Smooth muscle cell (in vitro differentiated cells): ENCODE measurements around the gene DUSP11. TPM values are rescaled to one million over a fixed set of nuclear protein-coding genes. Genes with fewer than 3 reads are reported as not detected.
A peak's percentile ranks its signal among the peaks of the same experiment; 100 is the strongest.
"Not testable (repeated sequence)": the region's sequence is repeated elsewhere in the genome, so short reads cannot be mapped to it uniquely, and the experiment has no call there.

Source experiments
- DNase-seq: peaks from one replicate; lab custom pipeline; 2025; ENCODE audit not compliant: unreplicated experiment; lab: John Stamatoyannopoulos, UW
- H2AFZ ChIP-seq: fragments of 200-600 bp; sonication (generic); 2 replicates; pipeline ENCODE4 v1.6.0; 2016; ENCODE audit warnings: antibody characterized with exemption, low read depth, mild to moderate bottlenecking
- H3F3A ChIP-seq: fragments of 200-600 bp; sonication (generic); 2 replicates; pipeline ENCODE4 v1.6.0; 2017; ENCODE audit warnings: antibody characterized with exemption, low read depth
- H3K27ac ChIP-seq: fragments of 200-600 bp; sonication (generic); 2 replicates; pipeline ENCODE4 v1.5.1; 2016; ENCODE audit warnings: low read depth, mild to moderate bottlenecking
- H3K27me3 ChIP-seq: fragments of 200-600 bp; sonication (generic); 2 replicates; pipeline ENCODE4 v1.6.1; 2016; ENCODE audit warnings: low read depth, mild to moderate bottlenecking
- H3K36me3 ChIP-seq: fragments of 200-600 bp; sonication (generic); 2 replicates; pipeline ENCODE4 v1.5.1; 2016; ENCODE audit warnings: low read depth
- H3K4me1 ChIP-seq: fragments of 200-600 bp; sonication (generic); 2 replicates; pipeline ENCODE4 v1.5.1; 2016; ENCODE audit warnings: low read depth
- H3K4me2 ChIP-seq: fragments of 200-600 bp; sonication (generic); 2 replicates; pipeline ENCODE4 v1.6.0; 2016; ENCODE audit warnings: mild to moderate bottlenecking
- H3K4me3 ChIP-seq: fragments of 200-600 bp; sonication (generic); 2 replicates; pipeline ENCODE4 v1.5.1; 2016; ENCODE audit warnings: mild to moderate bottlenecking
- H3K79me2 ChIP-seq: fragments of 200-600 bp; sonication (generic); 2 replicates; pipeline ENCODE4 v1.6.0; 2016; ENCODE audit warnings: low read depth, mild to moderate bottlenecking
- H3K9ac ChIP-seq: fragments of 200-600 bp; sonication (generic); 2 replicates; pipeline ENCODE4 v1.6.0; 2016; ENCODE audit warnings: low read depth
- H3K9me3 ChIP-seq: fragments of 200-600 bp; sonication (generic); replicated peaks from 2 replicates; pipeline ENCODE4 v1.5.1; 2016; ENCODE audit warnings: low read depth
- H4K20me1 ChIP-seq: fragments of 200-600 bp; sonication (generic); 2 replicates; pipeline ENCODE4 v1.6.0; 2016; ENCODE audit warnings: low read depth
- CTCF ChIP-seq: fragments of 200-600 bp; sonication (generic); IDR thresholded peaks from 2 replicates; pipeline ENCODE4 v1.5.1; 2017; ENCODE audit warnings: borderline replicate concordance, mild to moderate bottlenecking, antibody characterized with exemption; ENCODE audit not compliant: insufficient read depth, poor library complexity, severe bottlenecking
- WGBS: methylation state at CpG from one replicate; pipeline ENCODE4 v1.1.7; 2016; ENCODE audit warnings: low lambda C conversion rate; 5-methylcytosine and 5-hydroxymethylcytosine counted together
- polyA plus RNA-seq: library from polyadenylated mRNA; unstranded; fragments of >200 nt; fragmentation: Nextera tagmentation; extraction: Ambion mirVana; gene quantifications from 2 replicates; pipeline ENCODE4 v1.2.1, GENCODE V29; 2016
- total RNA-seq: library from RNA; depleted of rRNA; stranded (reverse); fragments of >200 nt; gene quantifications from 2 replicates; pipeline ENCODE4 v1.2.3, GENCODE V29; 2014

The DUSP11 gene
- total and polyA plus RNA-seq, 2 experiments from 2014 or later, result 43.7 to 70.3 TPM

DNA sequence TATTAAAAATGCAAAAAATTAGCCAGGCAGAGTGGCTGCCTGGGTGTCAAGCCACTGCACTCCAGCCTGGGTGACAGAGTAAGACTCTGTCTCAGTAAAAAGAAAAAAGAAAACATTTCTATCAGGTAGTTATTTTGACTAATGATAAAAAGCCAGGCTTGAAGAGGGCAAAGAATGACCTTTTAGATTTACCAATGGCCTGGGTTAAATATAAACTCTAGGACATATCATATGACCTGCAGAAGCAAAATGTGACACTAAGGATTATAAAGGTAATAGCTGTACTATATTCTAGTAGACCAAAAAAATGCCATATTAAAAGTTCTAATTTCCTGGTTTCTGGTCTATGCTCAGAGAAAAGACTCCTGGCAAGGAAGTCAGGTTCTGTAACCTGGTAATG lies 32.7 kb upstream of the DUSP11 start:
- no peak overlapping the region for H2AFZ ChIP-seq
- no peaks in the 10 kb centered on the region for H3K9me3 ChIP-seq
- H3K4me1 ChIP-seq, result no peaks in the 10 kb centered on the region
- no peak overlapping the region for H3K4me3 ChIP-seq
- H3F3A ChIP-seq, result no peaks in the 10 kb centered on the region
- DNase-seq, result no peak
- H3K27me3 ChIP-seq, result peaks cover 48% of the 10 kb centered on the region
- no peaks in the 10 kb centered on the region for H4K20me1 ChIP-seq
- TF ChIP-seq CTCF, result no peak
- H3K27ac ChIP-seq, result no peak overlapping the region
- H3K9ac ChIP-seq, result no peak overlapping the region
- H3K4me2 ChIP-seq, result no peak overlapping the region
- no peaks in the 10 kb centered on the region for H3K36me3 ChIP-seq
- no peaks in the 10 kb centered on the region for H3K79me2 ChIP-seq

DNA sequence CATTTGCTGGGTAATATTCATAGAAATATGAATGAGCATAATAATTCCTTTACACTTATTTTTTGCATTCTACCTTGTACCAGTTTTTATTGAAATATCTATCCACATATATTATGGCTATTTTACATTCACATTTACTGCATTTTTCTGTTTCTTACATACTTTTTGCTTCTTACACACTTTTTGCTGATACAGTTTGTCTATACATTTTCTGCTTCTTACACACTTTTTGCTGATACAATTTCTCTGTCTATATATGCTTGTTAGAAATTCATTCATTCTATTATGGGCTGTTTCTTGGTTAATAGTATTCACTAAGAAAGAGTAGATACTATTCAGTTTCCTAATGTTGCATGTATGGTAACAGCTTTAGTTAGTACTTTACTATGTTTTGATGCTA lies 32.0 kb upstream of the DUSP11 start:
- H3K27ac ChIP-seq, result no peak overlapping the region
- no peaks in the 10 kb centered on the region for H4K20me1 ChIP-seq
- H3K9ac ChIP-seq, result no peak overlapping the region
- H3K36me3 ChIP-seq, result no peaks in the 10 kb centered on the region
- H3K4me2 ChIP-seq, result no peak overlapping the region
- no peaks in the 10 kb centered on the region for H3K4me1 ChIP-seq
- peaks cover 48% of the 10 kb centered on the region for H3K27me3 ChIP-seq
- DNase-seq, result no peak
- H2AFZ ChIP-seq, result no peak overlapping the region
- H3K4me3 ChIP-seq, result no peak overlapping the region
- no peaks in the 10 kb centered on the region for H3K9me3 ChIP-seq
- H3F3A ChIP-seq, result no peaks in the 10 kb centered on the region
- no peak for TF ChIP-seq CTCF
- H3K79me2 ChIP-seq, result no peaks in the 10 kb centered on the region

GRCh38 chr2:73783883-73784282 lies 4.0 kb upstream of the DUSP11 start, which contains the start of gene C2orf78:
Gene C2orf78 (plus strand): TSS chr2:73784183. CDS start chr2:73784310, 127 bp downstream.
- not testable (repeated sequence) for H3K36me3 ChIP-seq, H3F3A ChIP-seq, H3K79me2 ChIP-seq, H4K20me1 ChIP-seq, H3K27ac ChIP-seq, H3K4me2 ChIP-seq, H3K4me1 ChIP-seq, DNase-seq, H3K27me3 ChIP-seq, H3K9ac ChIP-seq, H2AFZ ChIP-seq, H3K4me3 ChIP-seq, H3K9me3 ChIP-seq
- 79% methylated on average over 3 of the region's 3 CpGs for WGBS

DNA sequence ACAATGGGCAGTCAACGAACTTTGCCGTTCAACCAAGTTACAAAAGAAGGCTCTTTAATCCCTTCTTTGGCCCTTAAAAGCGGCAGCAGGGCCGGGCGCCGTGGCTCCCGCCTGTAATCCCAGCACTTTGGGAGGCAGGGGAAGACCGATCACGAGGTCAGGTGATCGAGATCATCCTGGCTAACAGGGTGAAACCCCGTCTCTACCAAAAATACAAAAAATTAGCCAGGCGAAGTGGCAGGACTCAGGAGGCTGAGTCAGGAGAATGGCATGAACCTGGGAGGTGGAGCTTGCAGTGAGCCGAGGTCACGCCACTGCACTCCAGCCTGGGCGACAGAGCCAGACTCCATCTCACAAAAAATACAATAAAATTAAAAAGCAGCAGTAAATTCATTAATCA lies 3.5 kb upstream of the DUSP11 start:
- H4K20me1 ChIP-seq, H3K36me3 ChIP-seq, H3K4me1 ChIP-seq, H3K4me2 ChIP-seq, H3K27me3 ChIP-seq, H3K9ac ChIP-seq, H3K4me3 ChIP-seq, H3K27ac ChIP-seq, H2AFZ ChIP-seq, DNase-seq, H3F3A ChIP-seq, H3K9me3 ChIP-seq: not testable (repeated sequence)
- H3K79me2 ChIP-seq, result peaks cover 15% of the 10 kb centered on the region
- WGBS, result 77% methylated on average over 15 of the region's 15 CpGs

DNA sequence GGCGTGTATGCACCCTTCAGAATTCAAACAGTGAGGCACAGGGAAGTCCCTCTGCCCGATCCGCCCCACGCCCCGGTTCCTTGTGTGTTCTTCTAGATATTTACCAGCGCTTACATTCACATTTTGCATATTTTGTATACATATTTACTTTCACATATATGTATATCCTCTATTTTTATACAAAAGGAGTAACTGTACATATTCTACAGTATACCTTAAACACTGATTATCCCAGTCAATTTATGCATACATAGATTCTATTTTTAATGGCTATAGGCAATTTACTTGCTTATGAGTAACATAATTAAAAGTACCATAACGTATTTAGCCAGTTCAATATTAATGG lies 307 bp upstream of the DUSP11 start:
- no peaks in the 10 kb centered on the region for H3K36me3 ChIP-seq
- WGBS, result 7% methylated on average over 7 of the region's 7 CpGs
- no peak for TF ChIP-seq CTCF
- no peaks in the 10 kb centered on the region for H3K27me3 ChIP-seq
- no peaks in the 10 kb centered on the region for H3K9me3 ChIP-seq
- H3K27ac ChIP-seq, result no peak overlapping the region
- H4K20me1 ChIP-seq, result peaks cover 17% of the 10 kb centered on the region
- peak overlapping the region; percentile 92 for H3K4me2 ChIP-seq
- H3K79me2 ChIP-seq, result peaks cover 35% of the 10 kb centered on the region
- H3K9ac ChIP-seq, result no peak overlapping the region
- H2AFZ ChIP-seq, result peak overlapping the region; percentile 91
- peak overlapping the region; percentile 74 for H3K4me3 ChIP-seq
- H3F3A ChIP-seq, result peaks cover 3% of the 10 kb centered on the region
- H3K4me1 ChIP-seq, result peaks cover 21% of the 10 kb centered on the region
- DNase-seq, result no peak

GRCh38 chr2:73778867-73779466 lies 936 bp downstream of the DUSP11 start:
- Histone ChIP-seq H4K20me1 (peaks cover 28% of the 10 kb centered on the region), H3K4me2 (peak overlapping the region; percentile 92), H3K9ac (peak overlapping the region; percentile 95), H3K79me2 (peaks cover 48% of the 10 kb centered on the region), H2AFZ (peak overlapping the region; percentile 91), H3K4me1 (peaks cover 21% of the 10 kb centered on the region), H3K27ac (peak overlapping the region; percentile 81), H3K4me3 (peak overlapping the region; percentile 74)
- WGBS, result 75% methylated on average over 18 of the region's 18 CpGs
- not testable (repeated sequence) for H3K9me3 ChIP-seq, DNase-seq, H3K36me3 ChIP-seq, H3F3A ChIP-seq, H3K27me3 ChIP-seq
